ENCODE results near the gene ZMPSTE24.

ZMPSTE24 gene

DNA sequence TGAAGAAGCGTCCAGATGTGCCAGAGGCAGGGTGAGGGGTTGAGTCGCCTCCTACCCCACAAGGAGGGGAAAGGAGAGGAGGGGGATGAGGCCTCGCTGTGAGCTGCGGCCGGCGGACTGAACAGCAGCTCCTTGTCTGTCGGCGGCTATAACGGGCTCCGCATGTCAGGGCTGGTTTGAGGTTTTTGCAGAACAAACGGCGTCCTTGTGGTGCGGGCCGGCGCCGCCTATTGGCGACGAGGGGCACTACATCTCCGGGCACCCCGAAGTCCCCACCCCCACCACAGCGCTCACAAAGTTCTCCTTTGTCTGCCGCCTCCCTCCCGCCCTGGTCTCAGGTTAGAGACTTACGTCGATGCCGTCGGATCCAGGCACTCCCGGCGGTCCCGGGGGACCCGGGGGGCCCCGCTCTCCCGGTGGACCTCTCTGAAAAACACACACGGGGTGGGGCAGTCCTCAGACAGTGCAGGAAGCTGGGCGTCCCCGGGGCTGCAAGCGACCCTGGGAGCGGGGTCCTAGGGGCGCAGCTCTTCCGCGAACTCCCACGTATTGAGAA, 57.3 kb downstream of the ZMPSTE24 start:
- TF ChIP-seq FOXP2 (optimal IDR thresholded peaks at IDR 0.05; ENCODE audit: borderline replicate concordance, extremely low read depth, extremely low read length, insufficient read depth), result peak; percentile 5
- TF ChIP-seq, protein P1, sequence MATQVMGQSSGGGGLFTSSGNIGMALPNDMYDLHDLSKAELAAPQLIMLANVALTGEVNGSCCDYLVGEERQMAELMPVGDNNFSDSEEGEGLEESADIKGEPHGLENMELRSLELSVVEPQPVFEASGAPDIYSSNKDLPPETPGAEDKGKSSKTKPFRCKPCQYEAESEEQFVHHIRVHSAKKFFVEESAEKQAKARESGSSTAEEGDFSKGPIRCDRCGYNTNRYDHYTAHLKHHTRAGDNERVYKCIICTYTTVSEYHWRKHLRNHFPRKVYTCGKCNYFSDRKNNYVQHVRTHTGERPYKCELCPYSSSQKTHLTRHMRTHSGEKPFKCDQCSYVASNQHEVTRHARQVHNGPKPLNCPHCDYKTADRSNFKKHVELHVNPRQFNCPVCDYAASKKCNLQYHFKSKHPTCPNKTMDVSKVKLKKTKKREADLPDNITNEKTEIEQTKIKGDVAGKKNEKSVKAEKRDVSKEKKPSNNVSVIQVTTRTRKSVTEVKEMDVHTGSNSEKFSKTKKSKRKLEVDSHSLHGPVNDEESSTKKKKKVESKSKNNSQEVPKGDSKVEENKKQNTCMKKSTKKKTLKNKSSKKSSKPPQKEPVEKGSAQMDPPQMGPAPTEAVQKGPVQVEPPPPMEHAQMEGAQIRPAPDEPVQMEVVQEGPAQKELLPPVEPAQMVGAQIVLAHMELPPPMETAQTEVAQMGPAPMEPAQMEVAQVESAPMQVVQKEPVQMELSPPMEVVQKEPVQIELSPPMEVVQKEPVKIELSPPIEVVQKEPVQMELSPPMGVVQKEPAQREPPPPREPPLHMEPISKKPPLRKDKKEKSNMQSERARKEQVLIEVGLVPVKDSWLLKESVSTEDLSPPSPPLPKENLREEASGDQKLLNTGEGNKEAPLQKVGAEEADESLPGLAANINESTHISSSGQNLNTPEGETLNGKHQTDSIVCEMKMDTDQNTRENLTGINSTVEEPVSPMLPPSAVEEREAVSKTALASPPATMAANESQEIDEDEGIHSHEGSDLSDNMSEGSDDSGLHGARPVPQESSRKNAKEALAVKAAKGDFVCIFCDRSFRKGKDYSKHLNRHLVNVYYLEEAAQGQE (IDR thresholded peaks at IDR 0.05; ENCODE audit: insufficient read depth in 1 of 2, low read depth in 2 of 2, low read length in 2 of 2), result no peak

DNA sequence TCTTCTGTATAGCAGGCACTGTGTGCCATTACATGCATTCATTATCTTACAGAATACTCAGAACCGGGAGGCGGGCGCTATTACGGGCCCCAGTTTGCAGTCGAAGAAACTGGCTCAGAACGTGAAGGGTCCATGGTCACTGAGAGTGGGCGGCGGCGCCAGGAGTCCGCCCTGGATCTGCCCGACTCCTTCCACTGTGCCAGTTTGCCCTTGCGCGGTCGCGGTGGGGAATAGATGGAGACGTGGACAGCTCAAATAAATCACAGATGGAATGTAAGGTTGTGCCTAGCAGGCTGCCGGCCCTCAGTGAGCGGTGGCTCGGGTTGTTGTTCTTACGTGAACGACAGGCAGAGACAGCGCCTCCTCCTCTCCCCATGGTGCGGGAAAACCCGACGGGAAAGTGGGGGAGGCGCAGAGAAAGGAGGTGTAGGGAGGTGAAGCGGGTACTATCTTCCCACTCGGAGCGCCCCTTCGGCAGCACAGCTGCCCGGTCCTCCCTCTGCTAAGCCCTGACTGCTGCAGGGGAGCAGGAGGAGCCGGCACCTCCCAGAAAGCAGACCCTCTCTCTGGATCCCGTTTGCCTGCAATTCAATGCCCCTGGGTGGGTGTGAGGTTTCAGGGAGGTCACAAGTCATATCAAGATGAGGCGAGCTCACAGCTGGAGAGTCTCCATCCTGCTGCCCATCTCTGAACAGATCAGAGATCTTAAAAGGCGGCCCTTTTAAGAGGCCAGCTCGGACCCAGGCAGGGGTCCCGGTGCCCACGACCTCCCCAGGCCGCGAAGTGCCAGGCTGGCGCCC, 58.0 kb downstream of the ZMPSTE24 start:
- TF ChIP-seq, protein P1 (IDR thresholded peaks at IDR 0.05; ENCODE audit: insufficient read depth in 1 of 2, low read depth in 2 of 2, low read length in 2 of 2), result no peak
- TF ChIP-seq TAF1 (IDR thresholded peaks at IDR 0.05; ENCODE audit: borderline replicate concordance, insufficient read depth, low read length) (no peak), SIN3A (IDR thresholded peaks at IDR 0.05; ENCODE audit: borderline replicate concordance, insufficient read depth, low read length) (no peak), POLR2AphosphoS5 (IDR thresholded peaks at IDR 0.05; ENCODE audit: low read depth, low read length) (no peak), FOXP2 (optimal IDR thresholded peaks at IDR 0.05; ENCODE audit: borderline replicate concordance, extremely low read depth, extremely low read length, insufficient read depth) (no peak)

DNA sequence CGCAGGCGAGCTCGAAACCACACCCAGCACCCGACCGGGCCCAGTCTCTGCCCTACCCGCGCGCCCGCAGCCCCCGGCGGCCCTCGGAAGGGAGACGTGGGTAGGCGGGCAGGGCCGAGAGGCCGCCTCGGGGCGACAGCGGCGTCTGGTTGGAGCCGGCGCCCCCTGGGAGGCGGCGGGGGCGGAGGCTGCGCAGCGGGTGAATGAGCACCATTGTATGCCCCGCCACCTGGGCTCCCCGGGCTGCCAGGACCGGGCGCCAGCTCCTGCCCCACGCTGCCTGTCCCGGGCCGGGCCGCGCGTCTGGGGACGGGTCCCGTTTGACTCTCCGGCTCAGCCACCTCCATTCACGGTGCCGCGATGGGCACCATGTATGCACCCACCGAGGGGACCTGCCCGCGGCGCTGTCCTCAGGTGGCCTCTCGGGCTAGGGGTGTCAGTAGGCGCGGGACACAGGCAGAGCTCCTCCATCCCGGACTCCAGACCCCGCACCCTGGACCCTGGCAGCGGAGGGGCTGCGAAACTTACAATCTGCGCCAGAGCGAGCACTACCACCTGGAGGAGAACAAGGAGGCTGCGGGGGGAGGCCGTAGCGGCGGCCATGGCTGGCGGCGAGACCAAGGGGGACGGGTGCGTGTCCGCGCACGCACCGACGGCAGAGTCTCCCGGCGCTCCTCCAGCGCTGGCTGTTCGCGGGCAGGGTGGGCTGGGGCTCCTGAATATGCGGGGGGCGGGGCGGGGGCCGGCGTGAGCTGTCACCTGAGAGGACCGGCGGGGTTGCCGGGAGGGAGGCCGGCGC, 58.8 kb downstream of the ZMPSTE24 start, which contains the start of gene COL9A2:
TSS of gene COL9A2 (minus strand) at position 692 of the 799 bp plus-strand sequence. CDS start at position 603, 89 bp downstream.
- TF ChIP-seq SIN3A (IDR thresholded peaks at IDR 0.05; ENCODE audit: borderline replicate concordance, insufficient read depth, low read length), result no peak
- no peak for TF ChIP-seq TAF1 (IDR thresholded peaks at IDR 0.05; ENCODE audit: borderline replicate concordance, insufficient read depth, low read length)
- TF ChIP-seq FOXP2 (optimal IDR thresholded peaks at IDR 0.05; ENCODE audit: borderline replicate concordance, extremely low read depth, extremely low read length, insufficient read depth), result no peak
- TF ChIP-seq, protein P1 (IDR thresholded peaks at IDR 0.05; ENCODE audit: insufficient read depth in 1 of 2, low read depth in 2 of 2, low read length in 2 of 2), result no peak
- no peak for TF ChIP-seq POLR2AphosphoS5 (IDR thresholded peaks at IDR 0.05; ENCODE audit: low read depth, low read length)

DNA sequence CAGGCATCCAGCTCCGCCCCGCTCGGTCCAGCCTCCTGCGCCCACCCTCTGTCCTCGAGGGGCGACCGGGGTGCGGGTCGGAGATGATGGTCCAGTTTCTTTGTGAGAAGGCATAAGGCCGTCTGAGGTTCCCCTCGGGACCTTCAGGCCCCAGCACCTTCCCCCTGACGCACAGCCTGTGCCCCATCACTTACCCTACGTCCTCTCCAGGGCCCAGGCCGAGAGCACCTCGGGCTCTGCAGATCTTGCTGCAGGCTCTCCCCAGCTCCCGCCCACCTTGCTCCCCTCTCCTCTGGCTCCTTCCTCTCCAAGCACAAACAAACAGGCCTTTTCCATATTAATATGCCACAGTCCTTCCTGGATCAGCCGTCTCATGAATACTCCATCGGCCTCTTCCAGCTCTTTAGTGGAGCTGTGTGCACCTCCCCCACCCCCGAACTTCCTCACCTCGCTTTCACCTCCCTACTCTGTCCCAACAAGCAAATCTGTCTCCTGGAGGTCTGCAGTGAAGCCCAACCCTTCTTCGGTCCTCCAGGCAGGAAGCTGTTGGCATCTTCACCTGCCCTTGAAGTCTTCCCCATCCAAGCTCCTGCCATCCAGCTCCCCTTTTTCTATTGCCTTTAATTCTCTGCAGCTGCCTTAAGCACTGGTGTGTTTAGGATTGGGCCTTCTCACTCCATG, 59.5 kb downstream of the ZMPSTE24 start:
- no peak for TF ChIP-seq SIN3A (IDR thresholded peaks at IDR 0.05; ENCODE audit: borderline replicate concordance, insufficient read depth, low read length)
- TF ChIP-seq, protein P1 (IDR thresholded peaks at IDR 0.05; ENCODE audit: insufficient read depth in 1 of 2, low read depth in 2 of 2, low read length in 2 of 2), result no peak
- no peak for TF ChIP-seq POLR2AphosphoS5 (IDR thresholded peaks at IDR 0.05; ENCODE audit: low read depth, low read length)
- TF ChIP-seq FOXP2 (optimal IDR thresholded peaks at IDR 0.05; ENCODE audit: borderline replicate concordance, extremely low read depth, extremely low read length, insufficient read depth), result no peak
- no peak for TF ChIP-seq TAF1 (IDR thresholded peaks at IDR 0.05; ENCODE audit: borderline replicate concordance, insufficient read depth, low read length)
